SHP77 treated with DMSO at 0.1 percent for 48 hours (cell line): ENCODE results near the gene CPB1.

Source experiments
- DNase-seq: peaks from one replicate; lab custom pipeline; 2025; lab: John Stamatoyannopoulos, UW

CPB1 gene

DNA sequence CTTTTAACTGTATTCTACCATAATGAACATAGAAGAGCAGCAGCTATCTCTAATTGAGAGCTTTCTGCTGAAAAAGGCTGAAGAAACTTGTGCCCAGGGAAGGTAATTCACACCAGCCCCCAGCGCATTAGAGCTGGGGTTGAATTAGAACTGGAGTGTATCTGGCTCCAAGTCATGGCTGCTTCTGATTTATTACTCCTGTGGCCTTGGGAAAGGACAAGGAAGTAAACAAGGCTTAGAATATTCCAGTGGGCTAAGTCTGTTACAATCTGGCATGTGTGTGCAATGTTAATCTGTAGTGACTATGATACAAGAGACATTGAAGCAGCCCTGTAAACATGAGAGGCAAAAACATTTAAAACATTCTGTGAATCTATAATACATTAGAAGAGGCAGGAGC lies 55.6 kb downstream of the CPB1 start:
- peak; percentile 43 for DNase-seq

DNA sequence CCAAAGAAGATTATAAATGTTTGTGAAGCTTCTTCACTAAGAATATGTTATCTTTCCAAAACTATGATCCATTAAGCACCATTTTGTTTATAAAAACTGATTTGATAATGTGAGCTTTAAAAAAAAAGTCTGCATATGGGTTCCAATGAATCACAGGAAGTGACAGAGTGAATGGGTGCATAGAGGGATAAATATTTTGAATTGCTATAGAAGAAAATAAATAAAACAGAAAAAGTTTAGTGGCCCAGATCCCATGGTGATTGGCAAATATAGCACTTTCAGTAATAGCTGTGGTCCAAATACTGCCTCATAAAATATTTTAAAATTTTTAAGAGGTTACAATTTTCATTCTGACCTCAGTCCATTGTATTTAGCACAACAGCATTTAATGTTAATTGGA lies 56.6 kb downstream of the CPB1 start:
- no peak for DNase-seq

DNA sequence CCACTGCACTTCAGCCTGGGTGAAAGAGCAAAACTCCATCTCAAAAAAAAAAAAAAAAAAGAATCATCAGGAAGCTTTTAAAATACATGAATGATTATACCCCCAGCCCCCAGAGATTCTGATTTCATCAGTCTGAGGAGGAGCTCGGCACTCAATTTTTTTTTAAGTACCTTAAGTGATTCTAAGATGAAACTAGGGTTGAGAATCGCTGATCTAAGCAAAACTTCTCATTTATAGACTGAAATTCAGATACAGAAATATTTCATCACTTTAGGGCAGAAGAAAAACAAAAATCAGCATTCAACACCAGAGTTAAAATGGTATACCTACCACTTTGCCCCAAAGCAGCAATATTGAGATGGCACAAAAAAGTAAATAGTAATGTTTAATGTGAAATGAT lies 62.2 kb downstream of the CPB1 start:
- DNase-seq: no peak

- no peak for DNase-seq
These were observed 68.5 kb downstream of the CPB1 start for GRCh38 chr3:148896062-148896461.

GRCh38 chr3:148901987-148902791 lies 74.6 kb downstream of the CPB1 start:
- DNase-seq: no peak

DNA sequence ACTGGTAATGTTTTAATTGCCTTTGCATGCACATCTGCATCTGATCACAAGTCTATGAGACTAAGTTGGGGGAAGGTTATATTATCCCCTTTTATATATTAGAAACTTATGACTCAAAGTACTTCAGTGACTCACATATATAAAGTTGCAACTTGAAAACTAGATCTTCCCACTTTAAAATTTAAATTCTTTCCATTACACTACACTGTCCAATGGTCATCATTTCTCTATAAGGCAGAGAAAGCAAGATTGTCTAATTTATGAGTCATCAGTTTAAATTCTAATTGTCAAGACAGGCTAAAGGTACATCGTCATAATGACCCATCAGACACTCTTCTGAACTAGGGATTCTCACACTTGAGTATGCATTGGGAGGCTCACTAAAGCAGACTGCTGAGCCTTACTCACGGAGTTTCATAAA lies 75.4 kb downstream of the CPB1 start:
- DNase-seq: no peak

GRCh38 chr3:148903941-148904340 lies 76.3 kb downstream of the CPB1 start:
- no peak for DNase-seq

GRCh38 chr3:148906667-148907066 lies 79.1 kb downstream of the CPB1 start:
- DNase-seq: no peak
